Posterior cingulate gyrus (tissue), 11 donors: ENCODE measurements around the gene ELMOD3.

Source experiments
- DNase-seq, 10 donors: peaks; one replicate each; pipeline versions ENCODE4 v3.0.0 to v3.0.0-alpha.2; 2020 to 2021; ENCODE audit warnings: mixed read lengths in 3 of 10
- intact Hi-C: fragments of 100-400 bp; cut with DNase I; formaldehyde crosslinking; loops from one replicate; pipeline ENCODE4 v1.15.1; 2023

ELMOD3 gene

GRCh38 chr2:85419009-85419675 is 64.6 kb downstream of the ELMOD3 start:
- intact Hi-C loops: loop anchor here (2.0 kb wide), 1 partner anchor 64 kb away; the partner anchor contains the start of genes ELMOD3 and RETSAT
- DNase-seq: peak in 2 of 10 donors; percentile 62 to 81

GRCh38 chr2:85420536-85421259 is 66.1 kb downstream of the ELMOD3 start:
- intact Hi-C loops: loop anchor here (1.0 kb wide), 1 partner anchor 132 kb away; no protein-coding TSS in a partner anchor
- DNase-seq: peak; percentile 80 to 98 (median 91)

GRCh38 chr2:85421260-85422071 is 66.9 kb downstream of the ELMOD3 start:
- DNase-seq: peak in 3 of 10 donors; percentile 38 to 75 (median 53)
- intact Hi-C loops: no loop called here

- intact Hi-C loops: no loop called here
- no peak for DNase-seq
Measured at GRCh38 chr2:85422072-85422457, 67.5 kb downstream of the ELMOD3 start.

- intact Hi-C loops: no loop called here
Measured at GRCh38 chr2:85423525-85423924, 69.0 kb downstream of the ELMOD3 start.

GRCh38 chr2:85425588-85425987 is 71.0 kb downstream of the ELMOD3 start:
- intact Hi-C loops: no loop called here
- peak in 1 of 10 donors; percentile 8 for DNase-seq

More at GRCh38 chr2:85423525-85423924, 69.0 kb downstream of the ELMOD3 start:
- DNase-seq: peak in 2 of 10 donors; percentile 42 to 73

GRCh38 chr2:85427300-85427835 is 72.8 kb downstream of the ELMOD3 start:
- intact Hi-C loops: no loop called here
- peak in 1 of 10 donors; percentile 50 for DNase-seq

GRCh38 chr2:85428343-85428881 is 73.8 kb downstream of the ELMOD3 start:
- peak in 1 of 10 donors; percentile 6 for DNase-seq
- intact Hi-C loops: no loop called here

- intact Hi-C loops: no loop called here
- peak in 2 of 10 donors; percentile 35 to 81 for DNase-seq
Measured at GRCh38 chr2:85429213-85429923, 74.8 kb downstream of the ELMOD3 start.

GRCh38 chr2:85429924-85430289 is 75.3 kb downstream of the ELMOD3 start:
- intact Hi-C loops: no loop called here
- DNase-seq: no peak

GRCh38 chr2:85430752-85431569 is 76.4 kb downstream of the ELMOD3 start:
- peak; percentile 75 to 98 (median 90) for DNase-seq

GRCh38 chr2:85431570-85432205 is 77.1 kb downstream of the ELMOD3 start:
- intact Hi-C loops: no loop called here
- peak in 4 of 10 donors; percentile 30 to 88 (median 66) for DNase-seq

More at GRCh38 chr2:85430752-85431569, 76.4 kb downstream of the ELMOD3 start:
- intact Hi-C loops: no loop called here

- intact Hi-C loops: no loop called here
- peak; percentile 79 to 99 (median 88) for DNase-seq
Measured at GRCh38 chr2:85433511-85434089, 79.0 kb downstream of the ELMOD3 start.

GRCh38 chr2:85434696-85435095 is 80.1 kb downstream of the ELMOD3 start:
- intact Hi-C loops: no loop called here
- DNase-seq: no peak

- peak in 3 of 10 donors; percentile 48 to 87 (median 51) for DNase-seq
- intact Hi-C loops: no loop called here
Measured at GRCh38 chr2:85435220-85435958, 80.8 kb downstream of the ELMOD3 start.

- intact Hi-C loops: loop anchor here (2.0 kb wide), 1 partner anchor 103 kb away; the partner anchor contains the start of gene MAT2A
- peak in 1 of 10 donors; percentile 81 for DNase-seq
Measured at GRCh38 chr2:85435981-85436835, 81.6 kb downstream of the ELMOD3 start.
